A673 (cell line): Measurements from ENCODE around the gene ANKEF1. TPM values are rescaled to one million over a fixed set of nuclear protein-coding genes. Genes with fewer than 3 reads are reported as not detected.

Experiments used
- BruUV-seq: library from RNA; stranded (reverse); fragments of 400-500 nt; replicated peaks from 2 replicates; lab custom pipeline; 2021; lab: Mats Ljungman, UMichigan
- CTCF ChIA-PET: fragments of 300-600 bp; sonication (Branson Sonifier 250); formaldehyde crosslinking; loops from one replicate; lab custom pipeline; 2022; ENCODE audit warnings: antibody characterized with exemption; lab: Charles Lee
- POLR2A ChIA-PET: fragments of 300-600 bp; sonication (Branson Sonifier 250); formaldehyde crosslinking; loops from one replicate; lab custom pipeline; 2022; ENCODE audit warnings: antibody characterized with exemption; ENCODE audit not compliant: low non-redundant PET; lab: Charles Lee
- DNase-seq: peaks from one replicate; pipeline ENCODE4 v3.0.0-alpha.2; 2015; ENCODE audit warnings: low spot score
- H3K27ac ChIP-seq: fragments of 200-600 bp; sonication (generic); 2 replicates; pipeline ENCODE4 v1.5.1; 2016; ENCODE audit warnings: mixed run types, low read depth, mild to moderate bottlenecking, mixed read lengths, antibody characterized with exemption, low read length; ENCODE audit not compliant: poor library complexity, severe bottlenecking
- H3K27me3 ChIP-seq: fragments of 200-600 bp; sonication (generic); replicated peaks from 2 replicates; pipeline ENCODE4 v1.6.1; 2017; ENCODE audit warnings: mixed run types, low read depth, mild to moderate bottlenecking, mixed read lengths, antibody characterized with exemption, low read length; ENCODE audit not compliant: insufficient read depth, poor library complexity
- H3K36me3 ChIP-seq: fragments of 200-600 bp; sonication (generic); 2 replicates; pipeline ENCODE4 v1.6.1; 2016; ENCODE audit warnings: mixed run types, mild to moderate bottlenecking, mixed read lengths, antibody characterized with exemption, low read length; ENCODE audit not compliant: insufficient read depth, poor library complexity, severe bottlenecking
- H3K4me1 ChIP-seq: fragments of 200-600 bp; sonication (generic); 2 replicates; pipeline ENCODE4 v1.6.1; 2017; ENCODE audit warnings: mixed run types, mild to moderate bottlenecking, mixed read lengths, antibody characterized with exemption, low read length; ENCODE audit not compliant: insufficient read depth, poor library complexity, severe bottlenecking
- H3K4me3 ChIP-seq: fragments of 200-600 bp; sonication (generic); 2 replicates; pipeline ENCODE4 v1.5.1; 2016; ENCODE audit warnings: low read depth, mixed run types, mild to moderate bottlenecking, mixed read lengths, low read length; ENCODE audit not compliant: poor library complexity, severe bottlenecking
- H3K9me3 ChIP-seq: fragments of 200-600 bp; sonication (generic); 2 replicates; pipeline ENCODE4 v1.6.1; 2016; ENCODE audit warnings: mixed run types, low read depth, mild to moderate bottlenecking, mixed read lengths, antibody characterized with exemption, low read length; ENCODE audit not compliant: poor library complexity, severe bottlenecking
- EZH2 ChIP-seq: fragments of 200-600 bp; sonication (generic); IDR thresholded peaks from 2 replicates; pipeline ENCODE4 v1.6.1; 2017; ENCODE audit warnings: borderline replicate concordance, low read depth, mild to moderate bottlenecking, mixed read lengths, antibody characterized with exemption, low read length; ENCODE audit not compliant: poor library complexity, severe bottlenecking
- intact Hi-C: fragments of 100-400 bp; cut with micrococcal nuclease; formaldehyde crosslinking; loops from one replicate; pipeline ENCODE4 v1.10.0; 2022; ENCODE audit not compliant: unreplicated experiment
- total RNA-seq: library from RNA; stranded (reverse); gene quantifications from 2 replicates; pipeline ENCODE4 v1.2.3, GENCODE V29; 2021
- TF ChIP-seq, protein P1 (sequence below): fragments of 300-800, 200-600 bp; sonication (generic); conservative IDR thresholded peaks from 2 replicates; pipeline ENCODE4 v1.5.1; 2017; ENCODE audit warnings: low read depth, mild to moderate bottlenecking, antibody characterized with exemption, low read length, moderate library complexity, mixed read lengths

ANKEF1 gene
- total RNA-seq, 1 experiment from 2014 or later, result 1.3 TPM

DNA sequence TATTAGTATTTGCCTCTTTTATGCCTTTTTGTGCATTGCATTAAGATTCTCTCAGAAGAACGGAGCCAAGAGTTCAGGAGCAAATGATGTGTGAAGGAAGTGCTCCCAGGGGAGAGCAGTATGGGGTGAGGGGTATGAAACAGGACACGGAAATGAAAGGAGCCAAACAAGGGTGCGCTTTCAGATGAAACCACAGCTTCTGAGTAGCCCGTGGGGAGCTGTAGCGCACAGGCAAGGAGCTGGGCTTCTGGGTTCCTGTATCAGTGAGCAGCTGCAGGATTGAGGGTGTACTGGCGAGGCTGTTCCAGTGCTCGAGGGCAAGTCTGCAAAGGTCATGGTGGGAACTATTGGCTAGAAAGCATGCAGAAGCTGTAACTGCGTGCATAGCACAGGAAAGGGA lies 25.4 kb downstream of the ANKEF1 start:
- intact Hi-C loops, result no loop called here
- H3K36me3 ChIP-seq, result no peaks in the 10 kb centered on the region
- CTCF ChIA-PET, result no interaction called here
- no peak overlapping the region for H3K27ac ChIP-seq
- no TSS peak for BruUV-seq
- peak; percentile 77 for DNase-seq
- no peak for TF ChIP-seq EZH2
- TF ChIP-seq, protein P1, sequence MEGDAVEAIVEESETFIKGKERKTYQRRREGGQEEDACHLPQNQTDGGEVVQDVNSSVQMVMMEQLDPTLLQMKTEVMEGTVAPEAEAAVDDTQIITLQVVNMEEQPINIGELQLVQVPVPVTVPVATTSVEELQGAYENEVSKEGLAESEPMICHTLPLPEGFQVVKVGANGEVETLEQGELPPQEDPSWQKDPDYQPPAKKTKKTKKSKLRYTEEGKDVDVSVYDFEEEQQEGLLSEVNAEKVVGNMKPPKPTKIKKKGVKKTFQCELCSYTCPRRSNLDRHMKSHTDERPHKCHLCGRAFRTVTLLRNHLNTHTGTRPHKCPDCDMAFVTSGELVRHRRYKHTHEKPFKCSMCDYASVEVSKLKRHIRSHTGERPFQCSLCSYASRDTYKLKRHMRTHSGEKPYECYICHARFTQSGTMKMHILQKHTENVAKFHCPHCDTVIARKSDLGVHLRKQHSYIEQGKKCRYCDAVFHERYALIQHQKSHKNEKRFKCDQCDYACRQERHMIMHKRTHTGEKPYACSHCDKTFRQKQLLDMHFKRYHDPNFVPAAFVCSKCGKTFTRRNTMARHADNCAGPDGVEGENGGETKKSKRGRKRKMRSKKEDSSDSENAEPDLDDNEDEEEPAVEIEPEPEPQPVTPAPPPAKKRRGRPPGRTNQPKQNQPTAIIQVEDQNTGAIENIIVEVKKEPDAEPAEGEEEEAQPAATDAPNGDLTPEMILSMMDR, result no peak
- POLR2A ChIA-PET, result no interaction called here
- no peaks in the 10 kb centered on the region for H3K27me3 ChIP-seq
- H3K4me1 ChIP-seq, result peaks cover 10% of the 10 kb centered on the region
- no peaks in the 10 kb centered on the region for H3K9me3 ChIP-seq
- H3K4me3 ChIP-seq, result no peak overlapping the region

DNA sequence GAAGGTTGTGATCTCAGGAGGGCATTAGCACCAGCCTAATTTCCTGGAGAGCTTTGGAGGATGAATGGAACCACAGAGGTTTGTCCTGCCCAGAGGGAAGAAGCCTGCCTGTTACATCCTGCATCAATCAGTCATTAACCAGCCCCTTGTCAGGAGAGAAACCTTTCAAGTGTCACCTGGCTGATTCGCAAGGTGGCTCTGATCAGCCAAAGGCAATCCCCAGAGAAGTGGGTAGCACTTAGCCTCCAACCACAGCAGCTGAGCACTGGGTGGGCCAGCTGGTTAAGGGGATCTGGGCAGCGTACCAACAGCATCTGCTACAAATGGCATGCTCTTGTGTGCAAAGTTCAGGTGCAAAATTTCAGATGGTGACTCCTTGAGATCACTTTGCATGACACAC lies 26.9 kb downstream of the ANKEF1 start:
- intact Hi-C loops, result no loop called here
- CTCF ChIA-PET, result interaction anchor here (0.6 kb wide), 1 partner anchor 14 kb away, joined by 3 read pairs; no protein-coding TSS in a partner anchor

DNA sequence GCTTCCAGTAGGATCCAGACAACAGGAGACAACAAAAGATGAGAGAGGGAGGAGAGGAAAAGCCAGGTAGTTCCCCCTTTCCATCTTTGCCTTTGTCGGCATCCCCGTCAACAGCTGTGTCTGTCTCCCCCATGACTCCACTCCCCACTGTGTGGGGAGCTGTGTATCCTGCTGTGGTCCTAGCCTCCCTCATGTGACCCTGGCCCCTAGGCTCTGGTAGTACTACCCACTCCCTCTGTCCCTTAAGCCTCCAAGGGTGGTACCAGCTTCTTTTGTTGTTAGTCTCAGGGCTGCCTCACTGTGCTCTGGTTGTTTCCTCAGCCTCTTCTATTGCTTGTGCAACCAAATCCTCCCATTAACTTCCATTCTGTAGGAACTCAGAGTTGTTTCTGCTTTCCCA lies 28.7 kb downstream of the ANKEF1 start:
- Histone ChIP-seq H3K4me1 (peaks cover 10% of the 10 kb centered on the region), H3K27me3 (no peaks in the 10 kb centered on the region), H3K9me3 (no peaks in the 10 kb centered on the region), H3K4me3 (no peak overlapping the region), H3K27ac (no peak overlapping the region), H3K36me3 (no peaks in the 10 kb centered on the region)
- intact Hi-C loops, result no loop called here
- no peak for TF ChIP-seq EZH2
- TF ChIP-seq, protein P1, result no peak
- ChIA-PET POLR2A (no interaction called here), CTCF (no interaction called here)
- DNase-seq, result no peak
- no TSS peak for BruUV-seq

More for the DNA sequence above, 26.9 kb downstream of the ANKEF1 start:
- TF ChIP-seq, protein P1, result no peak
- TF ChIP-seq EZH2, result no peak
- no peak for DNase-seq
- Histone ChIP-seq H3K36me3 (no peaks in the 10 kb centered on the region), H3K27ac (no peak overlapping the region), H3K27me3 (no peaks in the 10 kb centered on the region), H3K4me3 (no peak overlapping the region), H3K4me1 (peaks cover 10% of the 10 kb centered on the region), H3K9me3 (no peaks in the 10 kb centered on the region)
- BruUV-seq, result no TSS peak
- POLR2A ChIA-PET, result no interaction called here
